Fibroblast of lung (primary cell): Measurements from ENCODE around the gene HDDC2.

ENCODE experiments used
- CTCF ChIP-seq, 2 donors: IDR thresholded peaks in 1 of 2; conservative IDR thresholded peaks in 1 of 2; 1 replicate in 1 of 2; 2 replicates in 1 of 2; pipeline ENCODE4 v1.5.1; 2011 to 2012; ENCODE audit warnings: low read length in 2 of 2, control low read depth in 1 of 2, inconsistent platforms in 1 of 2, low read depth in 1 of 2, mild to moderate bottlenecking in 1 of 2
- EZH2 ChIP-seq: IDR thresholded peaks from 2 replicates; pipeline ENCODE4 v1.5.1; 2012; ENCODE audit warnings: low read length, control low read depth, mild to moderate bottlenecking; ENCODE audit errors: missing control alignments

DNA sequence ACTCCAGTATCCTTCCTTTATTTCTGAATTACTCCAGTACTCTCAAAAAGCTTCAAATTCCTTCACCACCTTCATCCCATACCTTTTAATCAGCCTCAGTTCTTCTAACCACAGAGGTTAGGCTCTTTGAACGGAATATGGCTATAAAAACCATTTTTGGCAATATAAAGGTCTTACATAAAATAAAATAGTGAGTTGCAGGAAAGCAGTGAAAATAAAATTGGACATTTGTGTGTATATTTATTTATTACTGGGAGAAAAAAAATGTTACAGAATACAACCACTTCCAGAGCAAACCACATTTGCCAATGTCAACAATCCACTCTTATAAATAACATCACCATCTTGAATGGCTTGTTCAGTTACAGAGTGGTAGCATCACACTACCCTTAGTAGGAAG lies 7.7 kb downstream of the HDDC2 start:
- TF ChIP-seq EZH2 = no peak
- TF ChIP-seq CTCF (conservative IDR thresholded peaks at IDR 0.05 in 1 of 2, IDR thresholded peaks at IDR 0.05 in 1 of 2; ENCODE audit: low read depth in 1 of 2, low read length in 2 of 2) = no peak
